ENCODE data around the gene FOXJ1.
A peak's percentile ranks its signal among the peaks of the same experiment; 100 is the strongest.

FOXJ1 gene

GRCh38 chr17:76122431-76123190 lies 18.4 kb downstream of the FOXJ1 start:
- no peak for DNase-seq

DNA sequence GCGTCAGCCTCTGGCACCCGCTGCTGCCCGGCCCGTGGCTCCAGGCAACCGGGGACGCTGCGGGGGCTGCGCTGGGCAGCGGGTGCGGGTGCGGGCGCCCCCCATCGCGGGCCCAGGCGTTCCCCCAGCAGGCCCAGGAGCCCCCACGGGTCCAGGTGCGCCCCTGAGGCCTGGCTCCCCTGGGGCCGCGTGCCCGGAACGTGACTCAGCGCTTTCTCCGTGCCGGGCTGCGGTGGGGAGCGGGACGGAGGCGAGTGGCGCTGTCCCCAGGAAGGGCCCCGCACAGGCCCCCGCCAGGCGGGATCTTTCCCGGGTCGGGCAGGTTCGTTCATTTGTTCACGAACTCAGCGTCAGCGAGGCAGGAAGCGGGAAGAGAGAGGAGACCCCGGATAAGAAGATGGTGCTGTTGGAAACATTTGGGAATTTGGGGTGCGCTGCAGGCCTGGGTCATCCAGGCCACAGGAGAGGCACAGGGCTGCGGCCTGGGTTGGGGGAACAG lies 19.1 kb downstream of the FOXJ1 start:
- no peak for DNase-seq

DNA sequence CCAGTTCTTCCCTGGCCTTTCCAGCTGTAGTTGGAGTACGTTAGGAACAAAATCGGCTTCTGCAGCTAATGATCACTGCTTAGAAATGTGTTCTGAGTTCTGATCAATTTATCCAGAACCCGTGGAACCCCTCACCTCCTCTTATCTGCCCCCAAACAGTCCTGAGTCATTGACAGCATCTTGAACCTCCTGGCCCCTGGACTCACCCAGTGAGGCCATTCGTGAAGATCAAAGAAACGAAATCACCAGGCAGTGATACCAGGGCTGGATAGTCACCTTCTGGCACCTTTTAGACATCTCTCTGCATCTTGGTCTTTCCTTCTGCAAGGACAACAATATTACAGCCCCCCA lies 20.4 kb downstream of the FOXJ1 start:
- DNase-seq: no peak

GRCh38 chr17:76119409-76120371 lies 21.4 kb downstream of the FOXJ1 start:
- DNase-seq: no peak

DNA sequence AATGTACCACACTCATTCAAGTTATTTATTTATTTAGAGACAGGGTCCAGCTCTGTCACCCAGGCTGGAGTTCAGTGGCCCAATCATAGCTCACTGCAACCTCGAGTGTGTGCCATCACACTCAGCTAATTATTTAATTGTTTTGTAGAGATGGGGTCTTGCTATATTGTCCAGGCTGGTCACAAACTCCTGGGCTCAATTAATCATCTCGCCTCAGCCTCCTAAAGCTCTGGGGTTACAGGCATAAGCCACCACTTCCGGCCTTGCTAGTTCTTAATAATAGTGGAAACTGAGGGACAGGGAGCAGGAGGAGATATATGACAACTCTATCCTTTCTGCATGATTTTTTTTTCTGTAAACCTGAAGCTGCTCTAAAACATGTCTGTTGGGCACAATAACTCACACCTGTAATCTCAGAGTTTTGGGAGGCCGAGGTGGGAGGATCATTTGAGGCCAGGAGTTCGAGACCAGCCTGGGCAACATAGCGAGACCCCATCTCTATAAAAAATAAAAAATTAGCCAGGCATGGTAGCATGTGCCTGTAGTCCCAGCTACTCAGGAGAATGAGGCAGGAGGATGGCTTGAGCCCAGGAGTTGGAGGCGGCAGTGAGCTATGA lies 25.8 kb downstream of the FOXJ1 start:
- no peak for DNase-seq

GRCh38 chr17:76111956-76112355 lies 29.1 kb downstream of the FOXJ1 start:
- DNase-seq: no peak

GRCh38 chr17:76107509-76107908 lies 33.5 kb downstream of the FOXJ1 start:
- no peak for DNase-seq

GRCh38 chr17:76106703-76107102 lies 34.3 kb downstream of the FOXJ1 start:
- DNase-seq: no peak

DNA sequence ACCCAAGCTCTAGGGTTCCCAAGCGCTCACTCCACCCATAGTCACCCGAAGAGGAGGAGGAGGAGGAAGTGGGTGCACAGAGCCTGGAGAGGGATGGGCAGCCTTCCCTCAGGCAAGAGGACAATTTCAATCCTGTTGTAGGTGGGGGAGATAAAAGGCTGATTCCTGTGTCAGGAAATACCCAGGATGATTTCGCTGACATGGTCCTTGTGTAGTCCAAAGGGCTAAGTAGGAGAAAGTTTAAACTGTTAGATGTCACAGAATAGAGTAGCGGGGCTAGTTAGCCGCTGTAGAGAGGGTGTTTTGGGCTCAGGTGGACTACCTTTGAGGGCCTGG lies 36.2 kb downstream of the FOXJ1 start:
- DNase-seq: no peak

GRCh38 chr17:76104140-76104895 lies 36.7 kb downstream of the FOXJ1 start:
- DNase-seq: no peak

DNA sequence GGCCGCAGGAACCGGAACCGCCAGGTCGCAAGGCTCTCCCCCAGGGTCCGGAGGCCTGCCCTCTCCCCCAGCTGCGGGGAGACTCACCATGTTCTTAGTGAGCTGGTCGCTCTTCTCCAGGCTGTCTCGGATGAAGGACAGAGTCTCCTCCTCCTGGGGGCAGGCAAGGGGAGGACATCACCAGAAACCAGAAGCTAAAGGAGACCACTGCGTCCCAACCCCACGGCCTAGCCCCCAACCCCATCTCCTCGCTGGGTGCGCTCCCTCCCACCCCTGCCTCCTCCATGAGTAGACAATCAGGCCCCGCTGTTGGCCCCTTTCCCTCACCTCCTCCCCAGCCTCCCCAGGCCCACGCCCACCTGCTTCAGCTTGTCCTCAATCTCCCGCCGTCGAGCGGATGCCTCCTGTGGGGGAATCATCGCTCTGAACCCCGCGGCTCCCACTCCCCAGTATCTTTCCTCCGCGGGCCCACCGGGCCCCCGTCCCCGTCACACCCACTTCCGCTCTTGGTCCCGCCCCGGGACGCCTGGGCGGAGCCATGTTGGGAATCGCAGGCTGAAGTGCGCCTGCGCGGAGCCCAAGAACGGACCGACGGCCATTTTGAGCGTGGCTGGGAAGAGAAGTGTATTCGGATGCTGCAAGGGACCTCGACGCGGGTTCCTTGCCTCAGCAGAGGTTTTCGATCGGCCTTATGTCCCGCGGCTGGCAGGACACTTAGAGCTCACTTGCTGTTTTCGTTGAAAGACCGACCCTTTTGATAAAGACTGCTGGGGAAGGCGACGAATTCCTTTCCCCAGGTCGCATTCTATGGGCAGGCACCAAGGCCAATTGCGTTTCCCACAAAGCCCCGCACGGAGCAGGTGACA lies 37.5 kb downstream of the FOXJ1 start, which contains the start of gene EXOC7:
TSS of gene EXOC7 (minus strand) at position 514 of the 866 bp plus-strand sequence. CDS start at position 419, 95 bp downstream.
- peak; percentile 85 for DNase-seq

GRCh38 chr17:76102944-76103273 lies 38.1 kb downstream of the FOXJ1 start:
- no peak for DNase-seq

DNA sequence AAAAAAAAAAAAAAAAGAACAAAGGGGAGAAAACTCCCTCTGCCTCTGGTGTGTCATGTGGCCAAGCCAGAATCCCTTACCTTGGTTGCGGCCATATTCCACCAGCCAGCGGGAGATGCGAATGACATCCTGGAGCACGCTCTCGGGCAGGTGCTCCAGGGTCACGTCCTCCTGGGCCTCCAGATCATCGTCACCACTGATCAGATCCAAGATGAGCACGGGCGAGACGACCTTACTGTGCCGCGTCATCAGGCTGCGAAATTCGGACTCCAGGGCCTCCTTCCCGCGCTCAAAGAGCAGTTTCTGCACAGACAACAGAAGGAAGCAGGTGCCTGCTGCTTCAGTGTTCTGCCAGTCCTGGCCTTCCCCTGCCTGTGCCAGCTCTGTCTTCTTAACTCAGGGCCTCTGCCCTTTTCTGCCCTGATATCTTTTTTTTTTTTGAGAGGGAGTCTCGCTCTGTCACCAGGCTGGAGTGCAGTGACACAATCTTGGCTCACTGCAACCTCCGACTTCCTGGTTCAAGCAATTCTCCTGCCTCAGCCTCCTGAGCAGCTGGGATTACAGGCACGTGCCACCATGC lies 43.2 kb downstream of the FOXJ1 start:
- no peak for DNase-seq

DNA sequence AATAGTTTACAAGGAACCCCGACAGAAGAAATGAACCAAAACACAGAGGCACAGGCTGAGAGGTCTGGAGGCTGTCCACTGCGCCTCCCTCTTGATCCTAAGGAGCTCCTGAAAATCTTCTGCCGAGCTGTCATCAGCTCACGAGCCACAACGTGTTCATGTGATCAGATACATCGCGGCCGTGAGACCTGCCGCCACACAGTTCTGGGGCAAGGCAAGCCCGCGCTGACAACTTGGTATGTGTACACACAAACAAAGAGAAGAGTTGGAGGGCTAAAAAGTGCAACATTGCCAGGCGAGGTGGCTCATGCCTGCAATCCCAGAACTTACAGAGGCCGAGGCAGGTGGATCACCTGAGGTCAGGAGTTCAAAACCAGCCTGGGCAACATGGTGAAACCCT lies 45.1 kb downstream of the FOXJ1 start:
- no peak for DNase-seq

GRCh38 chr17:76094046-76094445 lies 47.0 kb downstream of the FOXJ1 start:
- DNase-seq: no peak

DNA sequence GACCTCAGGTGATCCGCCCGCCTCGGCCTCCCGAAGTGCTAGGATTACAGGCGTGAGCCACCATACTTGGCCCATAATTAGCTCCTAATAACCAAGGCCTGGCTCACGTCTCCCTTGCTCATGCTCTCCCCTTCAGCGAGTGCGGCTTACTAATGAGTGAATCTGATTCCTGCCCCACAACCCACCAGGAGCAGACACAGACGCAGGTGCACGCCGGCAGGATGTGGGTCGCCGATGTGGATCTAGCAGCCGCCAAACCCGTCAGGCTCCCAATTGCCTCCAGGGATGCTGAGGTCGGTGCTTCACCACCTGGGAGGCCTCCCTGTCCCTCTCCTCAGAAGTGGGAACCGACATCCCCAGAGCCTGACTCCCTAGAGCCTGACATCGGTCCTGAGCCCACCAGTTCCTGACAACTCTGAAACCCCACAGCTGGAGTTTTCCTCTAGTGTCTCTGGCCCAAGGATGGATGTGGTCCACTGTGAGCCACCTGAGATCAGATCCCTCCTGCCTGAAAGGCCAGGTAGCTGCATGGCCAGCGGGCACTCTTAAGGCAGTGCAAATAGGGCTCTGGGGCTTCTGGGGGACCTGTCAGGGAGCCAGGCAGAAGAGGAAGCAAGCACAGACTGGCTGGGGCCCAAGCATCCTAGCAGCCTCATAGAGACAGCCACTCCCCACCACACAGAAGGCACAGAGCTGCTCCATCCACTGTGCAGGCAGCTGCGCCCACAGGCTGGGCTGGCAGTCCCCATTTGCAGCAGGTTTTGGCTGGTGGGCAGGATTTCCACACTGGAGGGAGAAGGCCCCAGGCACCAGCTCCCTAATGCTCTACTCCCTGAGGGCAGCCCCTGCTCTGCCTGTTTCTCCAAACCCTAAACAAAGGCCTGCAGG lies 48.3 kb downstream of the FOXJ1 start:
- no peak for DNase-seq

GRCh38 chr17:76091526-76092286 lies 49.3 kb downstream of the FOXJ1 start:
- no peak for DNase-seq

GRCh38 chr17:76090517-76091129 lies 50.4 kb downstream of the FOXJ1 start:
- DNase-seq: no peak

All from activated gamma-delta T cell (primary cell).